GM19328 (cell line): ENCODE results near the gene NCS1.
"Not testable (repeated sequence)": the region's sequence is repeated elsewhere in the genome, so short reads cannot be mapped to it uniquely, and the experiment has no call there.

Experiments
- ATAC-seq: cut with Tn5 transposase; IDR thresholded peaks from one replicate; pipeline ENCODE4 v1.9.1; 2021; ENCODE audit warnings: mild to moderate bottlenecking, moderate library complexity; ENCODE audit not compliant: unreplicated experiment

NCS1 gene

GRCh38 chr9:130235558-130236435 is 63.6 kb downstream of the NCS1 start:
- no peak for ATAC-seq

- no peak for ATAC-seq
Observed at GRCh38 chr9:130236436-130236985, 64.3 kb downstream of the NCS1 start.

DNA sequence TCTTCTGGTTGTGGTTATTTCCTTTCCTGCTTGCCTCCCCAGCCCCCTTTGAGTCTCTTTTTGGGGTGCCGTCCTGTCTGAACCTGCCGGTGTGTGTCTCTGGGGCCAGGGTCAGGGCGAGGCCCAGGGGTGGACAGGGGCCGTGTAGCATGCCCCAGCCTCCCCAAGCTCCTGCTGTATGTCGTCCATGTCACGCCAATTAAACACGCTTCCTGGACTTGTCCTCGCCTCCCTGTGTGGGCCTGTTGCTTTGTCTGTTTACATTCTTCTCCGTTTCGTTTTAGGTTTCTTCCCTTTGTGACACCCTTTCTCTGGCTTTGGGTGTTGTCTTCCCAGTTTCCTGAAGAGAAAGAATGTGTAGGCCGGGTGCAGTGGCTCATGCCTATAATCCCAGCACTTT is 64.9 kb downstream of the NCS1 start:
- ATAC-seq, result no peak

DNA sequence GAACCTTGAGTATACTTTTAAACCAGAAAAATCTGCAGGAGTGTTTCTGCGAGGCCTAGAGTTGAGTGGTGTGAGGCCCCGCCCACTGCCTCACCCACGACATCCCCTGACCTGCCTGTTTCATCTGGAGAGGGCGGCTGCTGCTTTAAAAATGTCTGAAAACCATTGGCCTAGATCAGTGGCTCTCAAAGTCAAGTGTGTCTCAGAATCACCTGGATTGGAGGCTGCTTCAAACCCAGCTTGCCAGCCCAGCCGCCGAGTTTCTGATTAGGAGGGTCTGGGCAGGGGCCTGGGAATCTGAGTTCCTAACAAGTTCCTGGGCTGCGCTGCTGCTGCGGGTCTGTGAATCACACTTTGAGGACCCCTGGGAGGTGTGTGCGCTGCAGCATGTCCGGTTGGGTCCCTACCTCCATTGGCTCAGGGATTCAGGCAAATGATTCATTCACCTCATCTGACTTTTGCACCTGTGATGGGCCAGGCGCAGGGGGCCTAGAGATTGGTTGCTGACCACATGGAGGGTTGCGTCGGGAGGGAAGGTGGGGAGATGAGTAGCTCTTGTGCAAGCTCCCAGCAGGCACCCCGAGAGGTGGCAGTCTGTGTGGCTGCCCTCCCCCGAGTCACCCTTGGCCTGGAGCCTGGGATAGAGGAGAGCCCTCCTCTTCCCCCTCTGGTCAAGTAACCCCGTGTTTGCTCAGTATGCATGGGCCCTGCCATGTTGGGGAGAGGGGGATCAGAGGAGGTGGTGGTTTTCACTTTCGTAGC is 65.7 kb downstream of the NCS1 start:
- no peak for ATAC-seq

DNA sequence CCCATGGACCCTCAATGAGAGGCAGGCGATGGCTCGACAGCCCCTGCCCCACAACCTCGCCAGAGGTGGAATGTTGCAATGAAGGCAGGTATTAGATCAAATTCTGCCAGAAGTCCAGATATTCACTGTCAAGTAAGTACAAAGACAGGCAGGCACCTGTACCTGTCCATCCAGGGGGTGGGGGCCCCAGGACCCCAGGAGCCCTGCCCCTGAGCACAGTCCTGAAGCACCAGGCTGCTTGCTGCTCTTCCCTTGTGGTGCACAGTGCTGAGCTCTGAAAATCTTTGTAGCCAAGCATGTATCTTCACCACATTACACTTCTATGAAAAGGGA is 67.1 kb downstream of the NCS1 start:
- ATAC-seq, result peak; percentile 9

DNA sequence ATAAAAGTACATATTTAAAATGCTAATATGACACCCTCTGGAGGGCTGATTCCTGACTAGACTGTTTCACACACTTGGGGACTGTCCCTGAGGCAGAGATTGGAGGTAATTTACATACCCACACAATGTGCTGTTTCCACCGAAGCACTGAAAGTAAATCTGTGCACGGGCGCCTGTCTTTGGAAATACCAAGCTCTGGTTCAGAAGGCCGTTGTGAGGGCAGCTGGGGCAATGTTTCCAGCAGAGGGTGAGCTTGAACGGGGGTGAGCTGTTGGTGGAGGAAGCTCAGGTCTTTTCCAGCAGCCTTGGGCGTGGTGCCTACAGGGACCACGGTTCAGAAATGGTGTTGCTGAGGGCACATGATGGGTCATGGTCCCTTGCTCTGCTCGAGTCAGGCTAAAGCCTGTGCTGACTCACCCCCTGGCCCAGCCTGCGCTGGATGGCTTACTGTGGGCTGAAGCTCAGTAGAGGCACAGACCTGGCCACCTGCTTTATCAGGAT is 67.6 kb downstream of the NCS1 start:
- peak; percentile 45 for ATAC-seq

DNA sequence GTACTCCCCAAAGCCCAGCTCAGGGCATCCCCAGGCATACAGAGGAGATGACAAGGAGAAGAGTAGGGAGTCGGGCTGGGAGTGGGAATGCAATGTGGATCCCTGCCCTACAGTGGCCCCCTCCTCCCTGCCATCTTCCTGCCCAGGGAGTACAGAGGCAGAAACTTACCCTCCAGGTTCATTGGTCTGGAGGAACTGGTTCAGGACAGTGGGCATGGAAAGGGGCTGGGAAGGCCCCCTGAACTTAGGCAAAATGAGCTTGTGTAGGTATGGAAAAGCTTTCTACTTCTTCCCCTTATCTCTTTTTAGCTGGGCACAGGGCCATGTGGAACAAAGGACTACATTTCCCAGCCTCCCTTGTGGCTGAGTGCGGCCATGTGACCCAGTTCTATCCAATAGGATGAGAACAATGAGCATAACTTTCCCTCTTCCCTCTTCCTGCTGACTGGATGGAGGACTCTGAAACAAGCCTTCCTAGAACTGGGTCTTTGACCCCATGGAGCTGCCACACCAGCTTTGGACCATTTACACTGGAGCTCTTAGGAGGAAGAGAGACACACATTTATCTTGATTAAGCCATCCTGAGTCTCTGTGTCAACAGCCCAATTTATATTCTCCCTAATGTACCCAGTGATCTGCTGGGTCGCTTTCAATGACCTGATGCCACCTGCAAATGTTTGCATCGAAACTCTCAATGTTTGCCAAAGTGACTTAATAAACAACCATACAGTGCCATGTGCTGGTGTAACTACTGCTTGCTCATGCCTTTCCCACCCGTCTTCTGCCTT is 68.4 kb downstream of the NCS1 start:
- ATAC-seq, result peak; percentile 46

- no peak for ATAC-seq
Observed at GRCh38 chr9:130241198-130241535, 69.0 kb downstream of the NCS1 start.

DNA sequence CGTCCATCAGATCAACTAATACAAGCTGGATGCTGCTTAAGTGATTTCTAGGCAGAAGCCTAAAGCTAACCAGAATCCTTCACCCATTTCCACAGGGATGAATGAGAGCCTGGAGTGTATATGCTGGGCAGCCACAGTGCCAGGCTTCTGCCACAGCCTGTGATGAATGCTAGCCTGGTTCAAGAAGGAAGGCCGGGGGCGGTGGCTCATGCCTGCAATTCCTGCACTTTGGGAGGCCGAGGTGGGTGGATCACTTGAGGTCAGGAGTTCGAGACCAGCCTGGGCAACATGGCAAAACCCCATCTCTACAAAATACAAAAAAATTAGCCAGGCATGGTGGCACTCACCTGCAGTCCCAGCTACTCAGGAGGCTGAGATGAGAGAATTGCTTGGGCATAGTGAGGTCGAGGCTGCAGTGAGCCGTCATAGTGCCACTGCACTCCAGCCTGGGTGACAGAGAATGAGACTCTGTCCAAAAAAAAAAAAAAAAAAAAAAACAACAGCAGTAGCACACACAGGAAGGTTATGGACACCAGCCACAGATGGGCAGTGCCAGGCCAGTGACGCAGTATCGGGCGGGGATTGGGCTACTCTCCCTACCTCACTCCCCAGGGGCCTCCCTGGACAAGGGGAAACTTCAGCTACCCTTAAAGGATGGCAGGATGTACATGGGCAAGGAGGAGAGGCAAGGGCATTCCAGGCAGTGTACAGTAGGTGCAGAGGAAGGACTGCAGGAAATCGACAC is 70.2 kb downstream of the NCS1 start:
- ATAC-seq, result no peak

DNA sequence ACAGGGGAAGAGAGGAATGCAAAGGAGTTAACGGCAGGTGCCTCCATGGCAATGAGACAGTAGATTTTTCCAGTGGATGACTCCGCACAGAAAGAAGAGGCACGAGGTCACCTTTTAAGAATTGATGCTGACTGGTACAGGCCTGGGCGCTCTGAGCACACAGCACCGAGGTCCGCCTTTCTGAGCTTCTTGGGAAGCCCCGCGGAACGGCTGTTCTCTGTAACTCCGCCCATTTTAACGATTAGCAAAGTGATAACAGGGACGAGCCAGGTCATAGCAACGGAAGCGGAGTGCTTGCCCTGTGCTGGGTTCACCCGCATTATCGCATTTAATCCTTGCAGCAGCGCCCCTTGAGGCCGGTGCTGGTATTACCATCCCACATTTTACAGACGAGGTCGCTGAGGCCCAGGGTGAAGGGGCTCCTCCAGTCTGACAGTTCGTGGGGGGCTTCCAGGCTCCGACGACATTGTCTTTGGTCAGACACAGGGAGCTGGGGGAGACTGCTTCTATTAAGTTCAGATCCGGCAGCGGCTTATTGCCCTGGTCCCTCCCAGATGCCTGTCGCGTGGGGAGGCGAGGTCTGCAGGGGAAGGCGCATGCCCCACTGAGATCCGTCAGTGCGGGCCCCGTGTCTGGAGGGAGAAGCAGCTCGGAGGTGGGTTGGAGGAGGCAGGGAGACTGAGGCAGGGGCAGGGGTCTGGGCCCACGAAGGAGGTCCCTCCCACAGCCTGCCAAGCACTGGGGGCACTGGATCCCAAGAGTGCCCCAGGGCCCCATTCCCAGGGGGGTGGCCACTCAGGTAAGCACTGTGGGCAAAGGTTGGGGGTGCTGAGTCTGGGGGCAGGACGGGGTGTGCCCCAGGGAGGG is 71.0 kb downstream of the NCS1 start:
- no peak for ATAC-seq

- no peak for ATAC-seq
Observed at GRCh38 chr9:130243882-130244170, 71.6 kb downstream of the NCS1 start.

GRCh38 chr9:130244548-130245165 is 72.5 kb downstream of the NCS1 start:
- no peak for ATAC-seq

- ATAC-seq, result no peak
Observed at GRCh38 chr9:130245474-130245873, 73.3 kb downstream of the NCS1 start.

DNA sequence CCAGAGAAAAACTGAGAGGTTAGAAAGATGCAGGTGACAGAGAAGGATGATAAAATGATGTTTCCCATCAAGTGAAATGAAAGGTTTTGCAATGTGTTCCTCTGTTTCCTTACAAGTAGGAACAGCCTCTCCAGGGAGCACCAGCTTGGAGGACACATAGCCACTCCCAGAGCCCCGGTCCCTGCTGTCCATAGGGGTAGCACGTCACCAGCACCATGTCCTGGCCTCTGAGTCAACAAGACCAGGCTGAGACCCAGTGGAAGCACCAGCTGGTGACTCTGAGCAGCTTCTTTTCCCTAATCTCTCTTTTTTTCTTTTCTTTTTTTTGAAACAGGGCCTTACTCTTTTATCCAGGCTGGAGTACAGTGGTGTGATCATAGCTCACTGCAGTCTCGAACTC is 73.9 kb downstream of the NCS1 start:
- ATAC-seq, result no peak

- no peak for ATAC-seq
Observed at GRCh38 chr9:130254747-130255630, 82.8 kb downstream of the NCS1 start.

DNA sequence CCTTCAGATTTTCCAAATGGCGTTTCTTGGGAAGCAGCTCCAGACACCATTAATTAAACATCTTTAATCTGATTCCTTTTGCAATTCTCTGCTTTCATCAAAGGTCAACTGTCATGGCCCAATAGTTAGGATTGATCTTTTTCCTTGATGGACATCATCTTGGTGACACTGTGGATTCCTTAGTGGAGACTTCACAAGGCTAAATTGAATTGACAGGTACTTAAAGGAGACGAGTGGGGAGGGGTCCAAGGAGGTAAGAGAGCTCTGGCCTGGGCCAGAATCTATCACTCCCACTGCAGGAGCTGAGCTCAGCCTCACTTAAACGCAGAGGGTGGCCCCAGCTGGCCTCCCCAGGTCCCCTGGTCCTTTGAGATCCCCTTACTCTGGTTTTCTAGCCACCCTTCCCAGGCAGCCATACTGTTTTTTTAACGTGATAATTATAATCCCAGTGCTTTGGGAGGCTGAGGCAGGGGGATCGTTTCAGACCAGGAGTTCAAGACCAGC is 83.5 kb downstream of the NCS1 start:
- ATAC-seq, result no peak

GRCh38 chr9:130256644-130257043 is 84.4 kb downstream of the NCS1 start:
- no peak for ATAC-seq

DNA sequence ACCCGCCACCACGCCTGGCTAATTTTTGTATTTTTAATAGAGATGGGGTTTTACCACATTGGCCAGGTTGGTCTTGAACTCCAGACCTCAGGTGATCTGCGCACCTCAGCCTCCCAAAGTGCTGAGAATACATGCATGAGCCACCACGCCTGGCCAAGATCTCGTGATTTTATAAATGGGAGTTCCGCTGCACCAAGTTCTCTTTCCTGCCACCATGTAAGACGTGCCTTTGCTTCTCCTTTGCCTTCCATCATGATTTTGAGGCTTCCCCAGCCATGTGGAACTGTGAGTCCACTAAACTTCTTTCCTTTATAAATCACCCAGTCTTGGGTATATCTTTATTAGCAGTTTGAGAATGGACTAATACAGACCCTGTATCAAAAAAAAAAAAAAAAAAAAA is 85.9 kb downstream of the NCS1 start:
- ATAC-seq, result not testable (repeated sequence)
